Panc1 (cell line): ENCODE measurements around the gene ABTB2.

Experiments used
- POLR2AphosphoS5 ChIP-seq: IDR thresholded peaks from 2 replicates; pipeline ENCODE4 v1.6.1; 2012; ENCODE audit warnings: mild to moderate bottlenecking, low read depth, low read length, moderate library complexity
- SIN3A ChIP-seq: IDR thresholded peaks from 2 replicates; pipeline ENCODE4 v1.6.1; 2012; ENCODE audit warnings: low read depth, mild to moderate bottlenecking, low read length, moderate library complexity, borderline replicate concordance; ENCODE audit not compliant: insufficient read depth
- TCF7L2 ChIP-seq: IDR thresholded peaks from 2 replicates; pipeline ENCODE4 v1.6.1; 2011; ENCODE audit warnings: mild to moderate bottlenecking, low read depth, low read length, inconsistent platforms
- TF ChIP-seq, protein P1 (sequence below): fragments of 450-650 bp; IDR thresholded peaks from 2 replicates; pipeline ENCODE4 v1.5.1; 2017; ENCODE audit warnings: mild to moderate bottlenecking
- TF ChIP-seq, protein P2 (sequence below), 2 experiments: IDR thresholded peaks; 2 replicates each; pipeline ENCODE4 v1.6.1; 2011 to 2012; ENCODE audit warnings: low read depth in 2 of 2, control low read depth in 1 of 2, low read length in 1 of 2, mild to moderate bottlenecking in 1 of 2, moderate library complexity in 1 of 2; ENCODE audit not compliant: insufficient read depth in 1 of 2

DNA sequence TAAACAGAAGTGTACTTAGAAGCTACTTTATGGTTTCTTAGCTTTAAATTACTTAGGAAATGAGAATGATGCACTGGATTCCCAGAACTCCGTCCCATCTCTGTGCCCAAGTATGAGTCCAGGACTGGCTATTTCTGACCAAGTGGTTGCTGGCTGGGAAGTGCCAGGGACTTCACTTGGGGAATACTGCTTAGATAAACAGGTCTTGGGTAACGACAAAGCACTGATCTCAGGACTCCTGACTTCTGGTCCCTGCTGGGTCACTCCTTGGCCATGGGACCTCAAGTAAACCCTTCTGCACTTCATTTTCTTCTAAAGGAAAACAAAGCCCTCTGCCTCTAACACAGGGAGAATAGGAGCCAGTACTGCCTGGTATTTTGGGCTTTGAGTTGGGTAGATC lies 27.9 kb downstream of the ABTB2 start:
- TF ChIP-seq, protein P1, sequence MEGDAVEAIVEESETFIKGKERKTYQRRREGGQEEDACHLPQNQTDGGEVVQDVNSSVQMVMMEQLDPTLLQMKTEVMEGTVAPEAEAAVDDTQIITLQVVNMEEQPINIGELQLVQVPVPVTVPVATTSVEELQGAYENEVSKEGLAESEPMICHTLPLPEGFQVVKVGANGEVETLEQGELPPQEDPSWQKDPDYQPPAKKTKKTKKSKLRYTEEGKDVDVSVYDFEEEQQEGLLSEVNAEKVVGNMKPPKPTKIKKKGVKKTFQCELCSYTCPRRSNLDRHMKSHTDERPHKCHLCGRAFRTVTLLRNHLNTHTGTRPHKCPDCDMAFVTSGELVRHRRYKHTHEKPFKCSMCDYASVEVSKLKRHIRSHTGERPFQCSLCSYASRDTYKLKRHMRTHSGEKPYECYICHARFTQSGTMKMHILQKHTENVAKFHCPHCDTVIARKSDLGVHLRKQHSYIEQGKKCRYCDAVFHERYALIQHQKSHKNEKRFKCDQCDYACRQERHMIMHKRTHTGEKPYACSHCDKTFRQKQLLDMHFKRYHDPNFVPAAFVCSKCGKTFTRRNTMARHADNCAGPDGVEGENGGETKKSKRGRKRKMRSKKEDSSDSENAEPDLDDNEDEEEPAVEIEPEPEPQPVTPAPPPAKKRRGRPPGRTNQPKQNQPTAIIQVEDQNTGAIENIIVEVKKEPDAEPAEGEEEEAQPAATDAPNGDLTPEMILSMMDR: no peak
- TF ChIP-seq SIN3A (no peak), TCF7L2 (no peak), POLR2AphosphoS5 (no peak)
- TF ChIP-seq, protein P2, sequence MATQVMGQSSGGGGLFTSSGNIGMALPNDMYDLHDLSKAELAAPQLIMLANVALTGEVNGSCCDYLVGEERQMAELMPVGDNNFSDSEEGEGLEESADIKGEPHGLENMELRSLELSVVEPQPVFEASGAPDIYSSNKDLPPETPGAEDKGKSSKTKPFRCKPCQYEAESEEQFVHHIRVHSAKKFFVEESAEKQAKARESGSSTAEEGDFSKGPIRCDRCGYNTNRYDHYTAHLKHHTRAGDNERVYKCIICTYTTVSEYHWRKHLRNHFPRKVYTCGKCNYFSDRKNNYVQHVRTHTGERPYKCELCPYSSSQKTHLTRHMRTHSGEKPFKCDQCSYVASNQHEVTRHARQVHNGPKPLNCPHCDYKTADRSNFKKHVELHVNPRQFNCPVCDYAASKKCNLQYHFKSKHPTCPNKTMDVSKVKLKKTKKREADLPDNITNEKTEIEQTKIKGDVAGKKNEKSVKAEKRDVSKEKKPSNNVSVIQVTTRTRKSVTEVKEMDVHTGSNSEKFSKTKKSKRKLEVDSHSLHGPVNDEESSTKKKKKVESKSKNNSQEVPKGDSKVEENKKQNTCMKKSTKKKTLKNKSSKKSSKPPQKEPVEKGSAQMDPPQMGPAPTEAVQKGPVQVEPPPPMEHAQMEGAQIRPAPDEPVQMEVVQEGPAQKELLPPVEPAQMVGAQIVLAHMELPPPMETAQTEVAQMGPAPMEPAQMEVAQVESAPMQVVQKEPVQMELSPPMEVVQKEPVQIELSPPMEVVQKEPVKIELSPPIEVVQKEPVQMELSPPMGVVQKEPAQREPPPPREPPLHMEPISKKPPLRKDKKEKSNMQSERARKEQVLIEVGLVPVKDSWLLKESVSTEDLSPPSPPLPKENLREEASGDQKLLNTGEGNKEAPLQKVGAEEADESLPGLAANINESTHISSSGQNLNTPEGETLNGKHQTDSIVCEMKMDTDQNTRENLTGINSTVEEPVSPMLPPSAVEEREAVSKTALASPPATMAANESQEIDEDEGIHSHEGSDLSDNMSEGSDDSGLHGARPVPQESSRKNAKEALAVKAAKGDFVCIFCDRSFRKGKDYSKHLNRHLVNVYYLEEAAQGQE (IDR thresholded peaks at IDR 0.05; ENCODE audit: insufficient read depth in 1 of 2, low read depth in 2 of 2, low read length in 1 of 2): no peak
